ENCODE results near the gene GRB14.

The GRB14 gene

DNA sequence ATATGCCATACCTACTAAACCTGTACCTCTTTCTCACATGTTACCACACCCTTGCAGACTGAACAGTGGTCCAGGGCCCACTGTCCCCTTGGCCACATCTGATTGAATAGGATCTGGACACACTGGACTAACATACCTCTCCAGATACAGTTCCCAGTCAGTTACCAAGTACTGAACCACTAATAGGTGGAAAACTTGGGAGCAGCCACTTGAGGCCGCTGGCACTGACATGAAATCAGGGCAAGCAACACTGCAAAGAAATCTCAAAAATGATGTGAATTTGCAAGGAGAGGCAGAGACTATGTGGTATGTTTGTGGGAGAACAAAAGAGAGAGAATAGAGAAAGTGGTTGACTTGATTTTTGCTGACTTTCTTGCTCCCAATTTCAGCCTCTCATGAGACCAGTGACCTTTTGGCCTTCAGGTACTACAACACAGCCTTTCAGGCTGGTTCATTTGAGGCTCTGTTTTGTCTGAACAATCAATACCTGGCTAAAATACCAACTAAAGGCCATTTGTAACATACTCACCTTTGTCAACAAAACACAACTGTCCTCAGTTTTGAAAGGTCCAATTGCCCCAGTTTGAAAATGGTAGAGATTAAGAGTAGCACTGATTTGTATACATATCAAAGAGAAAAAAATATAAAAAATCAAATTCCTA is 7.8 kb downstream of the GRB14 start:
- DNase-seq (ENCODE audit: low spot score), result no peak

DNA sequence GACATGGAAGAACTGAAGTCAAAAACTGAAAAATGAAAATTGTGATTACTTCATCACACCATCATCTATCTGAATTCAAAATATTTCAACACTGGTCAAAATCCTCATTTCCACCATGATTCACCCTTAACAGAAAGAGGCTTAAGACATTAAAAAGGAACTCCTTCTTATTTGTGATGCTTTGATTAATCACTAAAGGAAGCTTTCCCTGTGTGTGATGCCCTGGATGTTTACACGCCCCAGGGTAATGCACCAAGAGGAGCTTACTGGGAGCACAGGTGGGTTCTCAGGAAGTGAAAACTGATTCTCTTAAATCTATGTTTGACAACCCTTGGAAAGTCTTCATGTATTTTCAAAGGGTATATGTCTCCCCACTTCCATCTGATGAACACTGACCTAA is 11.5 kb downstream of the GRB14 start:
- DNase-seq (ENCODE audit: low spot score), result no peak

DNA sequence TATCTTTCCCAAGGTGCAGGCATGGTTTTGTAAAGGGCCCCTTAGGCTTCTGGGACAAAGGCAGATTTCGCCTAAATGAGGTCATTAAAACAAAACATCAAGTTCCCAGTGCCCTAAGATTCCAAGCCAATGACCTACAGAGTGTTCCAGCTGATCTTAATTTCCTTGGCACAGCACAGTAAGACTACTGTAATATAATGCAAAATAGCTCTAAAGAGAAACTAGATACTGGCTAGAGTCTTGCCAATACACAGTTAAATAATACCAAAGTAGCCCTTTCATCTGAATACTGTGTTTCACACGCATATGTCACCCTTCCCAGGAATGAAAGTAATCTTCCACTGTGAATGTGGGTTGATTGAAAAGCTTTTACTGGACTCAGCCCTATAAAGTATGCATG is 14.7 kb downstream of the GRB14 start:
- DNase-seq (ENCODE audit: low spot score), result no peak

DNA sequence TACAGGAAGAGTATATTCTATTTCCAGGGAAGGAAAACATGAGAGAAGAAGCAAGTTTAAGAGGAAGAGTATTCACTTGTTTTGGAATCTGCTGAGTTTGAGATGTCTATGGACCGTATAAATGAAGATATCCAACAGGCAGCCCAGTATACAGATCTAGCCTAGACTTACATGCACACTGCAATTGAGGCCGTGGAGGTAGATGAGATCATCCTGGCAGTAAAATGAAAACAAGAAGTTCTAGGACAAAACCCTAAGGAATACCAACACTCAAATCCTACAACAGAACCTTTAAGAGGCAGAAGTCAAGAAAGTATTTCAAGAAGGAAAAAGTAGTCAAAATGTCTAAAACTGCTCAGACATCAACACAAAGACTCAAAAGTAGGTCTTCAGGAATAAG is 16.0 kb downstream of the GRB14 start:
- DNase-seq (ENCODE audit: low spot score), result no peak

DNA sequence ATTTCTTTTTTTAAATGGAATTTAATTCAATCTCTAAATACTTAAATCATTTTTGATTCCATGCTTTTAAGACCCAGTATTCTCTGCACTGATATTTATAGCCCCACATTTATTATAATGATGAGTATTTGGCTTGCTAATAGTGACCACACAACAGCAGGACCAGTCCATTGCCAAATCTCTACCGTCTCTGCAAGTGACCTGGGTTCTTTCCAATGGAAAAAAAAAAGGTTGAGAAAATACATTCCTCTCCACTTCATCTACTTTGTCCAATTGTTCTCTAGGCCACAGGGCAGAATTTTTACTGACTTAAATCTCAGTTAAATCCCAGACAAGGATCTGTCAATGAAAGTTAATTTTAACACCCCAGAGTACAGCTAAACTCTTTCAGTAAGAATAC is 20.5 kb downstream of the GRB14 start:
- DNase-seq (ENCODE audit: low spot score), result no peak

DNA sequence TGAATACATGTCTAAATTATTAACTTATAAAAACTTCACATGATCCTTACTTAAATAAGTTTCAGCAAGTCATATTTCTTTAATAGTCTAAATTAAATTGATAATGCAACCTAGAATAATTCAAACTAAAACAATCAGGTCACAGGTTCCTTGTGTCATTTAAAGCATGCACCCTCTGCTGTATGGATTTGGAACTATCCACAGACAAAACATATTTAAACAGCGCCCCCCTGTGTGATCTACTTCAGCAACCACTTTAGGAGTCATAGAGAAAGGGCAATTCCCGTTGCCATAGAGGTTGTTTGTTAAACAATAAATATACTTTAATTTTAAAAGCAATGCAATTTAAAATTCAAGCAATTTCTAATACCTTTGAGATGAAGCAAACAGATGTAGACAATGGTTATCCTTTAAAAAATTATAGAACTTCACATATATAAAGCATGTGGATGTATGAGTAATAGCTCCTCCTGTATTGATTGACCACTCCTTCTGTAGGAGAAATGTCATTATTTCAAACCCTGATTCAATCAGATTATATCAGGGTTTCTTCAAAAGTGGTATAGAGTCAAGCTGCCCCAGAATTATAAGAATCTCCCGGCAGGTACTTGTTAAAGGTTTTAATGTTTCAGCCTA is 21.2 kb downstream of the GRB14 start:
- peak; percentile 63 for DNase-seq (ENCODE audit: low spot score)

DNA sequence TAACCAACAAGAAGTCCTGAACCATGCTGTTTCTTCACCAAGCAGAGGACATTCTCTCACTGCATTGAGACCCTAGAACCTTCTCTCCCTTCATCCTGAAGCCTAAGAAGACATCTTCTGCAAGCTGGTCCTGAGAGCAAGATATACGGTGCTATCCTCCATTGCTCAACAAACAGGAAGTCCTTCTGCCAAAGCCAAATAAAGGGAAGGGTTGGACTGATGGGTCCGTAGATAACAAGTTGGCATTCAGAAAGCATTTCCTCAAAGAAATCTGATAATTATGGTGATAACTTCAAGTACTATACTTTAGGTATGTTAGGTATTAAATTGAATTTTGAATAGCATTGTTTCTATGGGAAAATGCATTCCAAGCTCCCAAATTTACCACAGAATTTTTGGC is 23.3 kb downstream of the GRB14 start:
- DNase-seq (ENCODE audit: low spot score), result no peak

DNA sequence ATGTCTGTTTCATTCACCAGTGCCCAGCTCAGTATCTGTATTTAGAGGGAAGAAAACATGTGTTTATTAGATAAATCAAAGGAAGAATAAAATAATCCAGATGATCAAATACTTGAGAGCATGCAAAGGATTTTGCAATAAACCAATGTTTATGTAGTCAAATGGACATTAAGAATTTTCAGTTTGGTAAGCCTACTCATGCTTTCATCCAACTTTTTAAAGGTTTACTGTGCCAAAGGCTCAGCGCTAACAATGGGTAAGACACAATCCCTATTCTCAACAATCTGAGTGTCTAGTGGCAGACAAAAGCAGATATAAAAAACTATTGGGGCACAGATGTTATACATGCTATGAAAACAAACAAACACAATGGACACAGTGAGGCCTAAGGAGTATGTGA is 26.3 kb downstream of the GRB14 start:
- no peak for DNase-seq (ENCODE audit: low spot score)

DNA sequence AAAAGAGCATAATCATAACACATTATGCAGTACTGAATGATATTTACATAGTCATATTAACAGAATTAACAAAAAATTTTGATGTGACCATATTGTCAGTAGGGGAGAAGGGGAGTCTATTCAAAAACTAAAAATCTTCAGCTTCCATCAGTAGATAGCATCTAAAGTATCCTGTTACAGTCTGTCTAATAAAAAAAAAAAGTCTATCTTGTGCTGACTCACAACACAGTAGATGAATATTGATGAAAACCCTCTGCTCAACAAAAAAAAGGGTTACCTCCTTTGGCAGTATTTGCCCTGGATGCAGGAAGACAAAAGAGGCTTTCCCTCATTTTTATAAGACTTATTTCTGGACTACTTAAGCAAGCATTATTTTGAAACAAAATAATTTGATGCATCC is 27.3 kb downstream of the GRB14 start:
- no peak for DNase-seq (ENCODE audit: low spot score)

DNA sequence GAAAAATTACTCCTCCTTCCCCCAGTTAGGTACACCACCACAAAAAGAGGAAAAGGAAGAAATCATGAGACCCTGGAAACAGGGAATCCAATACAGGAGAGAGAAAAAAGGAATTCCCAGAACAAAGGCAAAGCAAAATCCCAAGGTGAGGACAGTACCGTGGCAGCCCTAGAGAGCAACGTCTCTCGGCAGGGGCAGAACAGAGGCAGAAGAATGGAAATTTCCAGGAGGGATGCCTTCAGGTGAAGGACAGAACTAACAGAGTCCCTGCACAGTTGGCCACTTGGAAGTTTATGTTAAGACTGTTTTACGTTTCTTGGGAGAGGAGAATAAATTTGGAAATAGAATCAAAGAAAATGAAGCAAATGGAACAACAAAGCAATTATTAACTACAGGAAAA is 27.7 kb downstream of the GRB14 start:
- no peak for DNase-seq (ENCODE audit: low spot score)

DNA sequence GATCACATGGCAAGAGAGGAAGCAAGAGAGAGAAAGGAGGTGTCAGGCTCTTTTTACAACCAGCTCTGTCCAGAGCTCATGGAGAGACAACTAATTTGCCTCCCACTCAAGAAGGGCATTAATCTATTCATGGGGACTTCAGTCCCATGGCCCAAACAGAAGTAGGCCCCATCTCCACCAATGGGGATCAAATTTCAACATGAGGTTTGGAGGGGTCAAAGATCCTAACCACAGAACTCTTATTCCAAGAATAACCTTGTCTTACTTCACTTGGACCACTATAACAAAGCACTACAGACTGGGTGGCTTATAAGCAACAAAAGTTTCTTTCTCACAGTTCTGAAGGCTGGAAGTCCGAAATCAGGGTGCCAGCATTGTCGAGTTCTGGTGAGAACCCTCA is 31.8 kb downstream of the GRB14 start:
- no peak for DNase-seq (ENCODE audit: low spot score)

DNA sequence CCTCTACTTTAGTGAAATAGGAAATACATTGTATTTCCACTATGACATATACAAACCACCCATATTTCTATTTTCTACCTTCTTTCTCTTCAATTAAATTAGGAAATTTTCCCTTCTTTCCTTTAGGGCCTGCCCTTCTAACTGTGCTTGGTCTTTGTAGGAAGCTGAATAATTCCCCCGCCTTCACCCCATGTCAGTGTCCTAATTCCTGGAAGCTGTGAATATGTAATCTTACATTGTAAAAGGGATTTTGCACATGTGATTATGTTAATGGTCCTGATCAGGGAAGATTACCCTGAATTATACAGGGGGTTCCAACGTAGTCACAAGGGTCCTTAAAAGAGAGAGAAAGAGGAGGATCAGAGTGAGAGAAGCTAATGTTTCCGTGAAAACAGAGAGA is 40.2 kb downstream of the GRB14 start:
- no peak for DNase-seq (ENCODE audit: low spot score)

DNA sequence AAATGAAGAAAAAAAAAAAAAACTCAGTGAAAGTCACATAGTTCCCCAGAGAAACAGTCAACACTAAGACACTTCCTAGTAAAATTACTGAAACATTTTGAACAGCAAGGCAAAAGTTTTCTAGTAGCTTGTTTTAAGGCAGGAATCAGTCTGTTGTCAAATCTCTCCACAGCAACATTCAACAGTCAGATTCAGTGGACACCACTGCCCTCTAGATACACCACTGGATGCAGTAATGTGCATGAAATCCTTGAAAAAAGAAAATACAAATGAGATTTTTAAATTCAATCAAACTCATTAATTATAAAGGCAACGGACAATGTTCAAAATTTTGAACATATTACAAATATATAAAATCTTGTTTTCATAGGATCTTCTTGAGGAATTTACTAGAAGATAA is 46.4 kb downstream of the GRB14 start:
- no peak for DNase-seq (ENCODE audit: low spot score)

DNA sequence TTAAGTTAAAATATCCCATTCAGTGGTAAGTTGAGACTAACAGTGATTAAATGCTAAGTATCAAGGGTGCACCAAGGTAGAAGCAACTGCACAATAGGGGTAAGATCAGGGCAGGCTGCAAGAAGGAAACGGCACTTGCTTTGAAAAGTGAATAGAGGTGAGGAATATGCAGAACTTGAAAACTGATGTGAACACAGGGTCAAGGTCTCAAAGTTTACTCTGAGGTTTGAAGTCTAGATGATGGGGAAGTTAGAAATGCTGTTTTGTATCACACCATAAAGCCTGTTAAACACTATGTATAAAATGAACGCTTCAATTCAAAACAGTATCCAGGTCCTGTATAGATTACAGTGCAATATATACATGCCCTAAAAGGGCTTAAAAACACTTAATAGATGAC is 50.8 kb downstream of the GRB14 start:
- no peak for DNase-seq (ENCODE audit: low spot score)

DNA sequence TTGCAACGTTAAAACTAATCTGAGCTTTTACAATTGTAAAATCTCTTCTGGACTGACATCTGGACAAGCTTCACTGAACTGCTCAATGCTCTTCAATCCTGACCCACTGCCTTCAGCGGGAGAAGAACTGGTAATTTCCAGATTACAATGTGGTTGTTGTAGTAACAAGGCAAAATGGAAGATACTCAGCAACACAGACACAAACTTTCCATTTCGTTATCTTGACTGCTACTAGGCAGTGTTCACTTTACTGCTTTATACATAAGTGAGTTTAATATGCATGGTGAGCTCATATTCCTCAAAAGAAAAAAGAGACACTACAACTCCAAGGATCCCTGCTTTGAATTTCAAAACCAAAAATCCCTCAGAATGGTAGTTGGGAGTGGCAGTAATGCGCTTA is 51.9 kb downstream of the GRB14 start:
- DNase-seq (ENCODE audit: low spot score), result no peak

DNA sequence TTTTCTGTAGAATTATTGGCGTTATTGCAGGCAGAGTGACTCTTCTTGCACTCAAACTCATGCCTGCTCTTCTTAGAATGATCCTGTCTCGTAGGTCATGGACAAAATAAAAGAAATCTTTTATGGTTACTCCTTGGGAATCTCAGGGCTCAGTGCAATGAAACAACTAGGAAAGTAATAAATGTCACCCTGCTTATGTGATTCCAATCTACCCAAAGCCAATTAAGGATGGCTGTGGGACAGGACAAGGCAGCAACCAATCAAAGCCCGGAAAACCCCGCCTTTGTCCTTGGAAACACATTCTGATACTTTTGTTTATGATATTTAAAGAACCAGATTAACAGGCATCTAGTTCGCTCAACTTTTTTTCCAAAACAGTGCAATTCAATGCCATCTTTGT is 53.0 kb downstream of the GRB14 start:
- DNase-seq (ENCODE audit: low spot score), result no peak

DNA sequence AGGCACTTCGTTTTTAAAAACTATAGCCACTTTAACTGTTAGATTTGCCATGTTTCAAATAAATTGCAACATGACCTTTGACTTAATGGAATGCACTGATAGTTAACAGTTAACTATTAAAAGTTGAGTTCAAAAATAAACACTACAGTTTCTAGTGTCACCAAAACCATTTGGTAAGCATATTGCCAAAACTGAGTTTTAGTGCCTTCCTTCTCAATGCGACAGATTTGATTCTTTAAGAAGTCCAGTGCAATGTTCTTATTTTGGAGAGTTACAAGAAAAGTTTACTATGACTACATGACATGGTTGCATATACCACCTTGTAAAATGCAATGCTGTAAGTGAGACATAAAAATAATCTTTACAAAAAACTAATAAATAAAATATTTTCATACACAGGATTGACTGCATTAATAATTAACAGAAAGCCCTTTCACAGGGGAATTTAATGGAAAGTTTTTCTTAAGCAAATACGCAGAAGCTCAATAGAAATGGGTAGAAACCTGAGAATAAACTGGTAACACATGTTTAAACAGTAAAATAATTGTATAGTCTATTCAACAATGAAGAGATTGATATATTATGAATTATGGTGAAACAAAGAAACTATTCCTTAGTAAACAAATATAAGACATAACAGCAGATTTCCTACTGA is 53.8 kb downstream of the GRB14 start:
- no peak for DNase-seq (ENCODE audit: low spot score)

DNA sequence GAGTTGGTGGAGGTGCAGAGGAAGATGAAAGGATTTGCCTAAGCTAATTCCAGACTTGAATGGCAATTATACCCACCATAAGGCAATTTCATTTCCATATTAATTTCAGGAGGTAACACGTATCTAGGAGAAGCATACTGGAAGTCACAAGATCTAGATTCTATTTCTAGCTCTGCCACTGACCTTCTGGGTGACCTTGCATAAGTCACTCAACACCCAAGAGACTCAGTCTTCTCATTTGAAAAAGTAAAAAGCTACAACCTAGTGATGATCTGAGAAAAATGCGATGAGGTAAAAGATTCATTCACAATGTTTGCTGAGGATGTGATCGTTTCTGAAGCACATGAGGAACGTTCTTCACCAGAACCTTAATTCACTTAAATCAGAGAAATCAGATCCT is 55.9 kb downstream of the GRB14 start:
- DNase-seq (ENCODE audit: low spot score), result no peak

DNA sequence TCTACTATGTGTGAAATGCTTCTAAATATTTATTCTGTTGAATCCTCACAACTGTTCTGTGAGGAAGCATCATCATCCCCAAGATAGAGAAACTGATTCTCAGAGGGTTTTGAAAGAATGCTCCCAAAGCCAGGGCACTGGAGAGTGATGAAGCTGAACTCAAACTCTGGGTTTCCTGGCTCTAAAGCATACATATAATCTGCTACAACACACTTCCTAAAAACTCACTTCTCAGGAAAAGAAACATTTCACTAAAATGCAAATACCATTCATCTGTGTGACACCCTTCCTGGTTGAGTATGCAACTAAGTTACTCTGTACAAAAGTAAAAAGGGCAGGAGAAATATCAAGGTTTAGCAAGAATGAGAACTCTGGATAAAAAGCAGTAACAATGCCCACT is 58.6 kb downstream of the GRB14 start:
- no peak for DNase-seq (ENCODE audit: low spot score)

DNA sequence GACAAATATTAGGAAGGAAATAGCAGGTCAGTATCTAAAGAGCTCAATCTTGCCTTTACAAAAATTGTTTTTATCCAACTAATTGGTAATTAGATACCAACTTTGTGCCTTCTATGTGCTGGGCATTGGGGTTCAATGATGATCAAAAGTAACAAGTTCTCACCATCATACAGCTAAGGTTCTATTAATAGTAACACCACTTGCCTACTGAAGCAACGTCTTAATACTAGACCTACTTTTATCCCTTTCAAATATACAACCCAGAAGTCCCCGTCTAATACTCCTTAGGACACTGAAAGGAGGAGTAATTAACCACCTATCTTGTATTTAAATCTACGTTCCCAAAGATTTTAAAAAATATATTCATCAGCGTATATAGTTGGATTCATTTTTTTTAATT is 59.3 kb downstream of the GRB14 start:
- no peak for DNase-seq (ENCODE audit: low spot score)

DNA sequence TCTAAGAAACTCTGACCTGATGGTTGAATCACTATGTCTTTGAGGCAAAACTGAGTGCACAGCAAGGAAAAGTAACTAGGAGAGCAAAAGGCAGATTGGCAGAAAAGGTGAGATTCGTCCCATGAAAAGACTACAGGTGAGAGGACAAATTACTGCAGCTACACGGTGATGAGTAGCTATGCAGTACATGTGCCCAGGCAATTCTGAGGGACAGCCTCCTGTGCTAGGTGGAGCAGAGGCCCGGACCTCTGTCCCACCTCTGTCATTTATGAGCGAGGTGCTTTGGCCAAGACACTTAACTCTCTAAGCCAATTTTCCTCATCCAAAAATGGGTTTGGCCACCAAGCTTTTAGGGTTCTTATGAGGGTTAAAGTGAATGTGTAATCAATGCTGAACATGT is 59.9 kb downstream of the GRB14 start:
- no peak for DNase-seq (ENCODE audit: low spot score)

DNA sequence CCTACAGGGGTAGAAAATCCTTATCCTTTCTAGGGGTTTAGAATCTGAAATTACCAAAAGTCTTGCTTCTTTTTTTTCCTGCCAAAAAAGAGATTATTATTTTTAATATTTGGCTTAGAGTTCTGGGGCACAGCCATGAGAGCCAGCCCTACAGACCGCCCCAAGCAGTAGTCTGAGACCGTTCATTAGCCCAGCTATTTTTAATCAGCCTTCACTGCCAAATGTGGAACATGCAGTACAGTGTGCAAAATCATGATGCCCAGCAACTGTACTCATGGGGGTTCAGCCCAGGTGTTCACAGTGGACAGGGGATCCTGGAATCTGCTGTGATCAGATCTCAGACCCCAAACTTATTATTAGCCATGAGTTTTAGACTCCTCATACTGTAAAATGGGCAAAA is 60.4 kb downstream of the GRB14 start:
- DNase-seq (ENCODE audit: low spot score), result no peak

DNA sequence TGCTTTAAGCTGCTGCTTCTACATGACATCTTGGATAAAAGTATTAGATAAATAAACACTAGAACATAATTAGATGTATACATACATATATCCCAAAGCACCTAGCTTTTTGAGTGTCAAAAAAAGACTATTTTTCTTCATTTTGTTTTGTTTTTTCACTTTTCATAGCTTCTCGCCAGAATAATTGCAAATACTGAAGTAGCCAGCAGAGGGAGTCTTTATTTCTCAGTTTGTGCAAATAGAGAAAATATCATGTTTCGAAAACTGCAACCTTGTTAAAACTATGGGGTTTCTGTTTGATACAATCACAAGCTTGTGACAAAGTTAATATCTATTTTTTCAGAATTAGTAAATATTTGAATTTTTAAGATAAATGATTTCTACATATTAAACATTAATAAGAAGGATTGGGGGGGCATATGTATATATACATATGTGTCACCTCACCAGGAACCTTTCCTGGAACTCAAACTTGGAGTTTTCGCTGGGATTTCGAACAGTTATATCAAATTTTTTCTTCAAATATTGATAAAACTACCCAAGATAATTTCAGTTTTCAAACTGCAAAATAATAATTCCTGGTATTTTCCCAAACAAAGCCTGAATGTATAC is 61.0 kb downstream of the GRB14 start:
- DNase-seq (ENCODE audit: low spot score), result peak; percentile 32
